ENCODE results near the gene CCNK.

The CCNK gene

GRCh38 chr14:99507860-99508640, 26.8 kb downstream of the CCNK start:
- DNase-seq (ENCODE audit: low read depth) = no peak

- no peak for DNase-seq (ENCODE audit: low read depth)
These were observed 27.9 kb downstream of the CCNK start for GRCh38 chr14:99508896-99509629.

GRCh38 chr14:99509871-99510555, 28.8 kb downstream of the CCNK start:
- DNase-seq (ENCODE audit: low read depth) = no peak

DNA sequence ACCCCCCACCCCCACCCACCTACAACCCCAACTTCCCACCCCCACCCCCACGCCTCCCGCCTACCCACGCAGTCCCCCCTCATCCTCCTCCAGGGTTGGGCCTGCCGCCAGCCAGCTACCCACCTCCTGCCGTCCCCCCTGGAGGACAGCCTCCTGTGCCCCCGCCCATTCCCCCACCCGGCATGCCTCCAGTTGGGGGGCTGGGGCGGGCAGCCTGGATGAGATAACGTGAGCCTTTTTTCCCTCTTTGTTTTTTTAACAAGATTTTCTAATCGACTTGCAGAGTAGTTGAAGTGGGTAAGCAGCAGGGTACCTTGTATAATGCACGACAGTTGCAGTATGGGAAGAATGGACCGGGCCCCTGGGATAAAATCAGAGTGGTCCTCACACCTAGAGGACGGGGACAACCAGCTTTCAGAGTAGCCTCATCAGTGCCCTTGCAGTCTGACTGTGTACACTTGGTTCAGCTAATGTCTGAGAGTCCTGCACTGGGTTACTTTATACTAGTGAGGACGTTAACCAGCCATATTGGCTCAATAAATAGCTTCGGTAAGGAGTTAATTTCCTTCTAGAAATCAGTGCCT, 29.4 kb downstream of the CCNK start:
- DNase-seq (ENCODE audit: low read depth) = no peak

DNA sequence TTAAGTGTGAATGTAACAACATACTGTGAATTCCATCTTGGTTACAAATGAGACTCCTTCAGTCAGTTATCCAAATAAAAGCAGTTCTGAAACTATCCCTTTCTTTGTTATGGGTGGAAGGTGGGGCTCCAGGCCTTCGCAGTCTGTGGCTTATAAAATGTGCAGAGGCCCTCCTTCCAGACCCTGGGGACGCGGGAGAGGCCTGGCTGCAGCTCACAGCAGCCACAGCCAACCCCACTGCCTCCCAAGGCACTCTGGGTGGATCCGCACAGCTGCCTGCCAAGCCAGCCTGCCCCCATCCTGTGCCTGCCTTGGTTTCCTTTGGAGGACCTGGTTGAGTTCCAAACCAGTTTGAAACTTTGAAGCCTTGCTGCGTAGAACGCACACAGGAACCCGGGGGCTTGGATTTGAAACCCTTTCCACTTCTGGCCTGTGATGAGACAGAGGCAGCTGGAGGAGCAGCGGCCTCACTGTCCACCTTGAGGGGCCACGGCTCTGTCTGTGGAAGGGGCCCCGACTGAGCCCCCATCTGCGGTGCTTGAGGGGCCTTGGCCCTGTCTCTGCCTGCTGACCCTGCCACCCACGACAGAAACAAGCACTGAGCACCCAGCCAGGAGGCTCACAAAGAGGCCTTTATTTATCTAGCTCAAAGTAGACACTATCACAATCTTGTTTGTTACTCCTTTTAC, 30.4 kb downstream of the CCNK start:
- no peak for DNase-seq (ENCODE audit: low read depth)

- DNase-seq (ENCODE audit: low read depth) = no peak
These were observed 30.9 kb downstream of the CCNK start for GRCh38 chr14:99512110-99512449.

DNA sequence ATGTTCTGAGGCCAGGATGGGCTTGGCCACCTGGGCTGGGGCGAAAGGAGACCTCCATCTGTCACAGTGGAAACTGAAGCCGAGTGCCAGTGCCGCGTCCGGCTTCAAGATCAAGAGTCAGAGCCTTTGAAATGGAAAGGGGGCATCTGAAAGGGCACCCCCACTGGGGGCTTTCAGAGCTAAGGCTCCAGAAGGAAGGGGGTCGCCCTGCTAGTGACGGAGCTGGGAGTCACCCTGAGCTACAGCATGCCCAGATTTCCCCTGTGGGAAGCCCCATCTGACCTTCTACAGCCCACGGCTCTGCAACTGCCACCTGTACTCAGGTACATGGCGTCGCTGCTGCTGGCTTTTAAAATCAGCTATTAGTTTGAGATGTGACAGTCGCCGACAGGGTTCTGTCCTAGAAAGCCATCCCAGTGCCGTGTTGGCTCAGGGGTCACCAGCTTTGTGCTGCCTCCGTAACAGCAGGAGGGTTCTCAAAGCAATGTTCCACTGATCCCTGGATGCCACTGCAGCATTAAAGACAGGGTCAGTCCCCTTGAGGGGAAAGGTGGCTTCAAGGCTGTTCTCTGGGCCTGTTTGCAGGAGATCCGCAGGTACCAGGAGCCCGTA, 31.5 kb downstream of the CCNK start:
- no peak for DNase-seq (ENCODE audit: low read depth)

DNA sequence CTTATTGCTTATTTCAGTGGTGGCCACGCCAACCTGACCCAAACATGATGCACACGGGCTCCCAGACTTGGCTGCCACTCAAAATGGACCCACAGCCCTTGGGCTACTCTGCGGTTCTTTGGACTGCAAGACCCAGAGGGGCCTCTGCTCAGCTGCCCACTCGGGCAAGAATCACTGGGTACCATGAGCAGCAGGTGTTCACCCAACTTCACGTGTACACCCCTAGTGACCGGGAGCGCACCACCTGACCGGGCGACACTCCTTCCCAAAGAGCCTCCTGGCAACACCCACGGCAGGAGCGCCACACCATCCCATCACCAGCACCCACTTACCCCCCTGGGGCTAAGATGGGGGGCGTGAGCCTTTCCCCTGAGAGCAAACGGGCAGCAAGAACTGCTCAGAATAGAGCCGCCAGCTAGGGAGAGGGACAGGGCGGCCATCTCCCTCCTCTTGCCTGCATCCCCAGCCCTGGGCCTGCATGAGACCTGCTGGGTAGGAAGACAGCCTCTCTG, 32.0 kb downstream of the CCNK start:
- no peak for DNase-seq (ENCODE audit: low read depth)

DNA sequence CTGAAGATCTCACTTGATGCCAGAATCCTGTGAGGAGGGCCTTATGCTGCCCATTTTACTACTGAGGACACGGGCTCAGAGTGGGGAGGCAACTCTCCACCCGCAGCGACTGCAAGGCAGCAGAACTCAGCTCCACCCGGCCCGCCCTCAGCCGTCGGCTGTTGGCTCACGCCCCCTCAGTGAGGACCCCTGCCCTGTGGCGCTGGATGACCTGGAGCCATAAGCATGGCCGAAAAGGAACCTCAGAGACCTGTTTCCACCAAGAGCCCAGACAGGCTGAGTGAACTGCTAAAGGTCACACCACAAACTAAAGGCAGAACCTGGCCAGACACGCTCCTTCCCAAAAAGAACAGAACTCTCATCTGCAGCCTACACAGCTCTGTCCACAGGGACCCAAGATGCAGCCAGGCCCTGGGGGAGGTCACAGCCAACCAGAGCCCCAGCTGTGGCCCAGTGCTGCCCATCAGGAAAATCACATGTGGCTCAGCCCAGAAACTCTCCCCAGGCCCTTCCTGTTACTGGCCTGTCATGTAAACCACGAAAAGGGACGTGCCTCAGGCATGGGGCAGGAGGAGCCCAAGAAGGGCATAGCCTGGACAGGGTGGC, 32.8 kb downstream of the CCNK start:
- no peak for DNase-seq (ENCODE audit: low read depth)

DNA sequence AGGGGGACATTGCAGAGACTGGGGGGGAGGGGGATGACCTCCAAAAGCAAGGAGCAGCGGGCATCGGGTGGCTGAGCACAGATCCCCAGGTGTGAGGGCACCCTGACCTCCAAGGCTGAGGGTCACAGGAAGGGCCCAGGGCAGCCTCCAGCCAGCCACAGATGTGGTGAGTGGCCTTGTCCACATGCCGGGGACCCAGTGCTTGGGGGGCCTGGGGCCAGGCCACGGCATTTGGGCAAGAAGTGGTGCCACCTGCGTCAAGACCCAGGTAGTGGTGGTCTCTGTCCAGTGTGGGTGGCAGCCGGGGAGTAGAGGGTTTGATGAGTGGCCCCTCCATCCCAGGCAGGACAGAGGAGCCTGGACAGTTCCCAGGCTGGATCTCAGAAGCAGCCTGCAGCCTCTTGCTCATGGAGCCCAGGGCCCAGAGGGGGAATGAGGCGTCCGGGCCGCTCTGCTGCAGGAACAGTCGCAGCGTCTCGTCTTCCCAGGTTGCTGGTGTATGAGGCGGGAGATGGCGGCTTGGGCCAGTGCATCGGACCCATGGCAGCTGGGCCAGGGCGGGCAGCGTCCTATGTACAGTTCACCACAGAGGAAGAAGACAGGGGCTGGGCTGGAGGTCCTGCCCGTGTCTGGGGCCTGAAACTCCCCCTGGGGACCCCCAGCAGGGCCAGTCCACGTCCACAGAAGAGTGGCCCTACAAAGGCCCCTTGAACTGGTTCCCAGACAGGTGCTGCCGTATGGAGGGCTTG, 33.5 kb downstream of the CCNK start:
- no peak for DNase-seq (ENCODE audit: low read depth)

- DNase-seq (ENCODE audit: low read depth) = no peak
These were observed 34.3 kb downstream of the CCNK start for GRCh38 chr14:99515301-99516155.

DNA sequence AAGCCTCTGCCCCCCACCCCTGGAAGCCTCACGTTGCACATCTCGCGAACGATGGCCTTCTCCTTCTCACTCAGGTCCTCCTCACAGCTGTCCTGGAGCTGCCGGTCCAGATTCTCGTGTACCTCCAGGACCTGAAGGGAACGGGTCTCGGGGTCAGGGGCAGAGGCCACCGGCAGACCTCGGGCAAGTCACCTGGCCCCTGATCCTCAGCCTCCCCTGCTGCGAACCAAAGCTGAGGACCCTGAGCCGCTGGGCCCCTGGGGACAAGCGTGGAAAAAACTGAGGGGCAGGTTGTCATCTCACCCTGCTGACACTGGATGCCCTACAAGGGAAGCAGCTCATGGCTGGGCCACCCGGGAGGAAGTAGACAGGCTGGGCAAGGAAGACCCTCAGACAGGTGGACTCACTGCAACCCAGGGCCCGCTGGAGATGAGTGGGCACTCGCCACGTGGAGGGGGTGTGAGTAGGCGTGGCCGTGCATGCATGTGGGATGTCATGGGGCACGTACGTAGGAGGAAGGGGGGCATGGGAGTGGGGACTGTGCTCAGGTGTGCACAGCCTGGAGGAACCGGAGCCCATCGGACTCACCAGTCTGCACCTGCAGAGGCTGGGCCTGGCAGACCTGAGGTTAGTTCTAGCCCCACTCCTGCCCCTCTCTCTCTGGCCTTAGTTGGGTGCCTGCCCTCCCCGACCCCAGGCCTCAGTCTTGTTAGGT, 35.1 kb downstream of the CCNK start:
- DNase-seq (ENCODE audit: low read depth) = no peak

GRCh38 chr14:99516871-99517642, 35.8 kb downstream of the CCNK start:
- no peak for DNase-seq (ENCODE audit: low read depth)

DNA sequence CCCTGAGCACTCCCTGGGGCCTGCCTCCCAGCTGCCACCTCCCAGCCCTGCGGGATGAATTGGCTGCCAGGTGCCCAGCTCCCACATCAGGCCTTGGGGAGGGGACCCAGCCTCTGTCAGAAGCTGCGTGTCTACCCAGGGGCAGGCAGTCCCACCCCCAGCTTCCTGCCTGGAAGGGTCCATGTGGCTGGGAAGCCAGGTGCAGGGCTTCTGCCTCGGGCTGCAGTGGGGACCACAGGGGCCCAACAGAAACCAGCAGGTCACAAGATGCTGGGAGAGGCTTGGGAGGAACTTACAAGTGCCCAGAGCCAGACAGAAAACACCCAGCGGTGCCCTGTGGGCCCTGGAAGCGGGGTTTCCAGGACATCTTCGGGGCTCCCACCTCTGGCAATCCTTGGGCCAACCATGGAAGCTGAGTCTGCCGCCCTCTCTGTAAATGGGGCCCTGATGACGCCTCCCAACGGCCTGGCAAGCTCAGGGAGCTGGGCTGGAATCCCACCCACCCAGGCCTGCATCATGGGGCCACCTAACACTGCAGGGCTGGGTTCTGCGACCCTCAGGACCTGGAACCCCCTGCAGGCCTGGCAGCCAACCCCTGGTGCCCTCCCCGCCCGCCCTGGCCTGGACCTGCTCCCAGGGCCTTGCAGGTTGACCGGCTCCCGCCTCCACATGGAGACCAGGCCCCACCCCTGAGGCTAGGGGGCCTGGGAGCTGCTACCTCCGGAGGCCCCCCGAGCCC, 36.6 kb downstream of the CCNK start:
- no peak for DNase-seq (ENCODE audit: low read depth)

- DNase-seq (ENCODE audit: low read depth) = no peak
These were observed 37.5 kb downstream of the CCNK start for GRCh38 chr14:99518441-99519346.

DNA sequence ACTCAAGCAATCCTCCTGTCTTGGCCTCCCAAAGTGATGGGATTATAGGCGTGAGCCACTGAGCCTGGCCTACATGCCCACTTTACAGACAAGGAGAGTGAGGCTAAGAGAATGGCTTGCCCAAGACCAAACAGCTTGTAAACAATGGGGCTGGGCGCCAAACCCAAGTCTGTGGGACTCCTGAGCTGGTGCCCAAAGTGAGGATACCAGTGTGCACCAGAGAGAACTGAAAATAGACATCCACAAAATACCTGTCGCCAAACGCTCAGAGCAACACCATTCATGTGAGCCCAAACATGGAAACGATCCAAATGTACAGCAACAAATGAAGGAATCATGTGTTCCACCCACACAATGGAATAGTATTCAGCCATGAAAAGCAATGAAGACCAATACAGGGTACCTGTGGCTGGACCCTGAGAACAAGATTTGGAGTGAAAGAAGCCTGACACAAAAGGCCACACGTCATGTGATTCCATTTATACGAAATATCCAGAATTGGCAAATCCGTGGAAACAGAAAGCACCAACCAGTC, 38.2 kb downstream of the CCNK start:
- DNase-seq (ENCODE audit: low read depth) = no peak

All from HS-27A (cell line).